Dermis blood vessel endothelial cell (primary cell): Measurements from ENCODE around the gene KIAA0513. TPM values are rescaled to one million over a fixed set of nuclear protein-coding genes. Genes with fewer than 3 reads are reported as not detected.
"Not testable (repeated sequence)": the region's sequence is repeated elsewhere in the genome, so short reads cannot be mapped to it uniquely, and the experiment has no call there.

ENCODE experiments used
- DNase-seq: peaks from one replicate; pipeline ENCODE4 v3.0.0; 2010
- total RNA-seq: library from RNA; depleted of rRNA; stranded (reverse); fragments of >200 nt; gene quantifications from 2 replicates; pipeline ENCODE4 v1.2.3, GENCODE V29; 2014

KIAA0513 gene
- total RNA-seq, 1 donor from 2014 or later: 19.9 TPM

- DNase-seq: peak; percentile 89
These were observed 87.4 kb downstream of the KIAA0513 start for GRCh38 chr16:85114909-85115567.

GRCh38 chr16:85117418-85117817 lies 89.8 kb downstream of the KIAA0513 start:
- DNase-seq: no peak

- DNase-seq: no peak
These were observed 92.4 kb downstream of the KIAA0513 start for GRCh38 chr16:85120006-85120340.

- not testable (repeated sequence) for DNase-seq
These were observed 95.8 kb downstream of the KIAA0513 start for GRCh38 chr16:85123441-85123840.

- peak; percentile 76 for DNase-seq
These were observed 96.5 kb downstream of the KIAA0513 start for GRCh38 chr16:85123891-85124635.

- no peak for DNase-seq
These were observed 97.2 kb downstream of the KIAA0513 start for GRCh38 chr16:85124636-85125346.

GRCh38 chr16:85125570-85126393 lies 98.2 kb downstream of the KIAA0513 start:
- DNase-seq: no peak

- DNase-seq: no peak
These were observed 98.8 kb downstream of the KIAA0513 start for GRCh38 chr16:85126394-85126704.

- DNase-seq: peak; percentile 86
These were observed 99.2 kb downstream of the KIAA0513 start for GRCh38 chr16:85126705-85127378.

GRCh38 chr16:85127379-85127723 lies 99.8 kb downstream of the KIAA0513 start:
- no peak for DNase-seq

GRCh38 chr16:85128079-85128837 lies 100.7 kb downstream of the KIAA0513 start:
- DNase-seq: no peak

- DNase-seq: no peak
These were observed 102.5 kb downstream of the KIAA0513 start for GRCh38 chr16:85129876-85130704.

- DNase-seq: no peak
These were observed 103.1 kb downstream of the KIAA0513 start for GRCh38 chr16:85130705-85131028.

GRCh38 chr16:85132456-85133289 lies 105.1 kb downstream of the KIAA0513 start:
- DNase-seq: no peak

GRCh38 chr16:85133290-85133599 lies 105.7 kb downstream of the KIAA0513 start:
- no peak for DNase-seq

GRCh38 chr16:85134076-85134788 lies 106.6 kb downstream of the KIAA0513 start:
- no peak for DNase-seq

- no peak for DNase-seq
These were observed 107.2 kb downstream of the KIAA0513 start for GRCh38 chr16:85134789-85135142.

- DNase-seq: no peak
These were observed 108.7 kb downstream of the KIAA0513 start for GRCh38 chr16:85136213-85136701.

- DNase-seq: peak; percentile 39
These were observed 109.2 kb downstream of the KIAA0513 start for GRCh38 chr16:85136702-85137322.
